Neural progenitor cell (in vitro differentiated cells): ENCODE data around the gene EXOC4. TPM values are rescaled to one million over a fixed set of nuclear protein-coding genes. Genes with fewer than 3 reads are reported as not detected.
"Not testable (repeated sequence)": the region's sequence is repeated elsewhere in the genome, so short reads cannot be mapped to it uniquely, and the experiment has no call there.

ENCODE experiments used
- DNase-seq: peaks from one replicate; pipeline ENCODE4 v3.0.0-alpha.2; 2016; ENCODE audit warnings: low spot score
- H2AFZ ChIP-seq: fragments of 200-600 bp; sonication (generic); replicated peaks from 2 replicates; pipeline ENCODE4 v1.6.1; 2016; ENCODE audit warnings: antibody characterized with exemption
- H3F3A ChIP-seq: fragments of 200-600 bp; sonication (generic); 2 replicates; pipeline ENCODE4 v1.6.1; 2016; ENCODE audit warnings: antibody characterized with exemption, low read depth
- H3K27ac ChIP-seq: fragments of 200-600 bp; sonication (generic); 2 replicates; pipeline ENCODE4 v1.5.1; 2016; ENCODE audit warnings: mild to moderate bottlenecking
- H3K27me3 ChIP-seq: fragments of 200-600 bp; sonication (generic); 2 replicates; pipeline ENCODE4 v1.6.1; 2016; ENCODE audit warnings: mild to moderate bottlenecking, moderate library complexity
- H3K36me3 ChIP-seq: fragments of 200-600 bp; sonication (generic); 2 replicates; pipeline ENCODE4 v1.5.1; 2016
- H3K4me1 ChIP-seq: fragments of 200-600 bp; sonication (generic); 2 replicates; pipeline ENCODE4 v1.6.1; 2016; ENCODE audit warnings: mixed run types
- H3K4me2 ChIP-seq: fragments of 200-600 bp; sonication (generic); 2 replicates; pipeline ENCODE4 v1.6.1; 2016
- H3K4me3 ChIP-seq: fragments of 200-600 bp; sonication (generic); 2 replicates; pipeline ENCODE4 v1.5.1; 2016
- H3K79me2 ChIP-seq: fragments of 200-600 bp; sonication (generic); 2 replicates; pipeline ENCODE4 v1.6.1; 2016; ENCODE audit warnings: low read depth
- H3K9ac ChIP-seq: fragments of 200-600 bp; sonication (generic); 2 replicates; pipeline ENCODE4 v1.6.1; 2016
- H3K9me3 ChIP-seq: fragments of 200-600 bp; sonication (generic); 2 replicates; pipeline ENCODE4 v1.5.1; 2016; ENCODE audit warnings: low read depth
- H4K20me1 ChIP-seq: fragments of 200-600 bp; sonication (generic); 2 replicates; pipeline ENCODE4 v1.6.1; 2016; ENCODE audit warnings: low read depth
- H3K27ac Mint-ChIP-seq: 3 replicates; pipeline ENCODE4 v1.8.0; 2021; ENCODE audit warnings: mixed read lengths
- H3K27me3 Mint-ChIP-seq: 2 replicates; pipeline ENCODE4 v1.8.0; 2022; ENCODE audit warnings: low read depth, mild to moderate bottlenecking, inconsistent platforms, moderate library complexity, mixed read lengths; ENCODE audit not compliant: insufficient read depth
- H3K36me3 Mint-ChIP-seq: 3 replicates; pipeline ENCODE4 v1.8.0; 2021; ENCODE audit warnings: mixed read lengths
- H3K4me1 Mint-ChIP-seq: 3 replicates; pipeline ENCODE4 v1.8.0; 2021; ENCODE audit warnings: mixed read lengths
- H3K4me3 Mint-ChIP-seq: 3 replicates; pipeline ENCODE4 v1.8.0; 2021; ENCODE audit warnings: mild to moderate bottlenecking, moderate library complexity, mixed read lengths
- H3K9me3 Mint-ChIP-seq: 3 replicates; pipeline ENCODE4 v1.8.0; 2020; ENCODE audit warnings: mixed read lengths
- CTCF ChIP-seq: fragments of 200-600 bp; sonication (generic); IDR thresholded peaks from 2 replicates; pipeline ENCODE4 v1.5.1; 2017; ENCODE audit warnings: antibody characterized with exemption, mild to moderate bottlenecking
- EZH2 ChIP-seq: fragments of 200-600 bp; sonication (generic); IDR thresholded peaks from 2 replicates; pipeline ENCODE4 v1.6.1; 2017; ENCODE audit warnings: antibody characterized with exemption, mild to moderate bottlenecking, moderate library complexity
- EZH2phosphoT487 ChIP-seq: fragments of 200-600 bp; sonication (generic); IDR thresholded peaks from 2 replicates; pipeline ENCODE4 v1.6.1; 2017; ENCODE audit warnings: antibody characterized with exemption
- total RNA-seq: library from RNA; depleted of rRNA; stranded (reverse); fragments of >200 nt; gene quantifications from 2 replicates; pipeline ENCODE4 v1.2.3, GENCODE V29; 2015; ENCODE audit warnings: low replicate concordance

Gene EXOC4
- total RNA-seq, 1 donor from 2014 or later = 129 TPM

- H3K79me2 ChIP-seq = peaks cover 30% of the 10 kb centered on the region
- no peaks in the 10 kb centered on the region for H3K4me1 ChIP-seq
- H3K27ac ChIP-seq = no peak overlapping the region
- H3K36me3 ChIP-seq = peaks cover 11% of the 10 kb centered on the region
- no peak overlapping the region for H2AFZ ChIP-seq
- no peaks in the 10 kb centered on the region for H3F3A ChIP-seq
- Mint-ChIP-seq H3K4me1 (peaks cover 2% of the 10 kb centered on the region), H3K27me3 (no peaks in the 10 kb centered on the region), H3K9me3 (no peaks in the 10 kb centered on the region), H3K36me3 (peaks cover 26% of the 10 kb centered on the region), H3K4me3 (no peak overlapping the region), H3K27ac (no peak overlapping the region)
- H3K9ac ChIP-seq = no peak overlapping the region
- H3K4me3 ChIP-seq = no peak overlapping the region
- no peaks in the 10 kb centered on the region for H3K9me3 ChIP-seq
- no peak overlapping the region for H3K4me2 ChIP-seq
- H3K27me3 ChIP-seq = no peaks in the 10 kb centered on the region
- H4K20me1 ChIP-seq = peaks cover 6% of the 10 kb centered on the region
- no peak for DNase-seq
- no peak for TF ChIP-seq EZH2phosphoT487
- no peak for TF ChIP-seq EZH2
- no peak for TF ChIP-seq CTCF
These were observed 22.7 kb downstream of the EXOC4 start for GRCh38 chr7:133275446-133276095.

DNA sequence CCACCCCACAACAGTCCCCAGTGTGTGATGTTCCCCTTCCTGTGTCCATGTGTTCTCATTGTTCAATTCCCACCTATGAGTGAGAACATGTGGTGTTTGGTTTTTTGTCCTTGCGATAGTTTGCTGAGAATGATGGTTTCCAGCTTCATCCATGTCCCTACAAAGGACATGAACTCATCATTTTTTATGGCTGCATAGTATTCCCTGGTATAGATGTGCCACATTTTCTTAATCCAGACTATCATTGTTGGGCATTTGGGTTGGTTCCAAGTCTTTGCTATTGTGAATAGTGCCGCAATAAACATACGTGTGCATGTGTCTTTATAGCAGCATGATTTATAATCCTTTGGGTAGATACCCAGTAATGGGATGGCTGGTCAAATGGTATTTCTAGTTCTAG is 26.1 kb downstream of the EXOC4 start:
- not testable (repeated sequence) for H3K27ac ChIP-seq, H3K27ac Mint-ChIP-seq, H3K9me3 Mint-ChIP-seq, H3K4me3 ChIP-seq, H3K4me3 Mint-ChIP-seq, DNase-seq, H2AFZ ChIP-seq, H3K4me1 ChIP-seq, H3K4me1 Mint-ChIP-seq, H3K9me3 ChIP-seq, H3F3A ChIP-seq, H3K27me3 ChIP-seq, H4K20me1 ChIP-seq, H3K27me3 Mint-ChIP-seq, H3K9ac ChIP-seq, H3K4me2 ChIP-seq
- peaks cover 29% of the 10 kb centered on the region for H3K36me3 Mint-ChIP-seq
- Histone ChIP-seq H3K79me2 (peaks cover 13% of the 10 kb centered on the region), H3K36me3 (peaks cover 11% of the 10 kb centered on the region)

GRCh38 chr7:133282094-133282493 is 29.2 kb downstream of the EXOC4 start:
- Histone ChIP-seq H3F3A (no peaks in the 10 kb centered on the region), H3K4me3 (no peak overlapping the region), H3K27ac (no peak overlapping the region), H3K79me2 (peaks cover 30% of the 10 kb centered on the region), H4K20me1 (no peaks in the 10 kb centered on the region), H3K9me3 (no peaks in the 10 kb centered on the region), H3K36me3 (no peaks in the 10 kb centered on the region), H3K9ac (no peak overlapping the region), H3K27me3 (no peaks in the 10 kb centered on the region), H3K4me2 (no peak overlapping the region), H3K4me1 (peaks cover 7% of the 10 kb centered on the region), H2AFZ (no peak overlapping the region)
- DNase-seq = no peak
- H3K4me1 Mint-ChIP-seq = no peaks in the 10 kb centered on the region
- peaks cover 23% of the 10 kb centered on the region for H3K36me3 Mint-ChIP-seq
- no peak overlapping the region for H3K4me3 Mint-ChIP-seq
- no peaks in the 10 kb centered on the region for H3K9me3 Mint-ChIP-seq
- TF ChIP-seq CTCF (no peak), EZH2 (no peak), EZH2phosphoT487 (no peak)
- H3K27ac Mint-ChIP-seq = no peak overlapping the region
- H3K27me3 Mint-ChIP-seq = no peaks in the 10 kb centered on the region

GRCh38 chr7:133284092-133284491 is 31.2 kb downstream of the EXOC4 start:
- Mint-ChIP-seq H3K9me3 (no peaks in the 10 kb centered on the region), H3K4me3 (no peak overlapping the region), H3K27me3 (no peaks in the 10 kb centered on the region), H3K27ac (no peak overlapping the region), H3K36me3 (peaks cover 13% of the 10 kb centered on the region), H3K4me1 (no peaks in the 10 kb centered on the region)
- Histone ChIP-seq H3K4me2 (no peak overlapping the region), H3K27ac (no peak overlapping the region), H3K27me3 (no peaks in the 10 kb centered on the region), H3K79me2 (peaks cover 30% of the 10 kb centered on the region), H4K20me1 (no peaks in the 10 kb centered on the region), H3K4me3 (no peak overlapping the region), H2AFZ (no peak overlapping the region), H3K4me1 (peaks cover 13% of the 10 kb centered on the region), H3K9me3 (no peaks in the 10 kb centered on the region), H3F3A (peaks cover 3% of the 10 kb centered on the region), H3K9ac (no peak overlapping the region), H3K36me3 (no peaks in the 10 kb centered on the region)
- TF ChIP-seq EZH2 (no peak), EZH2phosphoT487 (no peak), CTCF (no peak)
- no peak for DNase-seq
